Pancreas (tissue), 10 donors: ENCODE data around the gene MRE11. TPM values are rescaled to one million over a fixed set of nuclear protein-coding genes. Genes with fewer than 3 reads are reported as not detected.
A peak's percentile ranks its signal among the peaks of the same experiment; 100 is the strongest.

Experiments
- ATAC-seq, 4 donors: fragments of 200-7000 bp; cut with Tn5 transposase; one replicate each; pipeline versions ENCODE4 v1.8.0 to v1.9.1; 2020; ENCODE audit warnings: mild to moderate bottlenecking in 4 of 4, moderate library complexity in 4 of 4
- DNase-seq, 6 donors: peaks; one replicate each; pipeline ENCODE4 v3.0.0-alpha.2; 2020
- FAIRE-seq: peaks from 2 replicates; lab custom pipeline; 2012; peaks lifted over from hg19 to GRCh38; lab: Jason Lieb, UNC
- H3K27ac ChIP-seq, 4 donors: fragments of 200-600 bp; sonication (generic); 1 replicate in 3 of 4; 2 replicates in 1 of 4; pipeline versions ENCODE4 v1.5.0 to v1.8.0; 2020
- H3K27me3 ChIP-seq, 4 donors: fragments of 200-600 bp; one replicate each; pipeline ENCODE4 v1.8.0; 2021
- H3K36me3 ChIP-seq, 3 donors: fragments of 200-600 bp; sonication (generic) in 1 of 3; one replicate each; pipeline versions ENCODE4 v1.5.0 to v1.8.0; 2020 to 2021
- H3K4me1 ChIP-seq, 3 donors: fragments of 200-600 bp; one replicate each; pipeline ENCODE4 v1.8.0; 2021
- H3K4me3 ChIP-seq, 4 donors: fragments of 200-600 bp; sonication (generic) in 2 of 4; one replicate each; pipeline versions ENCODE4 v1.5.0 to v1.8.0; 2020 to 2021
- H3K9me3 ChIP-seq, 4 donors: fragments of 200-600 bp; one replicate each; pipeline ENCODE4 v1.8.0; 2021
- CTCF ChIP-seq, 4 donors: fragments of 200-600 bp; sonication (generic) in 3 of 4; IDR thresholded peaks; one replicate each; pipeline versions ENCODE4 v1.5.0 to v1.8.0; 2021; ENCODE audit warnings: antibody characterized with exemption in 4 of 4
- WGBS, 2 donors: extraction: QIAGEN DNeasy Blood & Tissue Kit; methylation state at CpG; one replicate each; pipeline ENCODE4 v1.1.7; 2013; 5-methylcytosine and 5-hydroxymethylcytosine counted together
- intact Hi-C, 3 donors: fragments of 100-400 bp; cut with DNase I; formaldehyde crosslinking; loops; one replicate each; pipeline versions ENCODE4 v1.11.1 to v1.14.2; 2022
- polyA plus RNA-seq, 2 donors: library from polyadenylated mRNA; stranded (reverse); fragments of 200-250 nt; gene quantifications; one replicate each; pipeline ENCODE4 v1.2.3, GENCODE V29; 2013
- total RNA-seq, 6 donors: library from RNA; stranded (reverse); fragmentation: NEBNext Ultra II Directional in 4 of 6; extraction: Animal tissue kit (Norgen Biotek cat#: 25700) in 4 of 6; gene quantifications; one replicate each; pipeline versions ENCODE4 v1.2.1 to v1.2.4, GENCODE V29; 2021 to 2023
- donor health status: healthy with polysubstance abuse.
- donor health status: DM: no; HTN: no; CAD: no; lungs with moderate emphysema.
- donor health status: DM: no; HTN: no; CAD: no.
- donor health status: control.
- donor health status: control.
- donor health status: Bipolar disorder and iron deficiency.
- donor health status: DM: yes; HTN: yes; CAD: no.
- donor health status: DM: no; HTN: no; CAD: no.
- donor health status: DM: no; HTN: no; CAD: no.
- donor health status: DM: yes; HTN: yes; CAD: no.

Gene MRE11
- total and polyA plus RNA-seq, 8 donors = 4.2 to 13.4 (median 8.6) TPM

- DNase-seq (no peak), ATAC-seq (peak in 1 of 4 donors; percentile 35), FAIRE-seq (no peak)
- WGBS, 2 donors = 94 to 99% methylated on average over 3 of the region's 3 CpGs
- H3K4me1 ChIP-seq = peaks cover 0 to 11% (median 5%) of the 10 kb centered on the region in 3 donors
- no peaks in the 10 kb centered on the region for H3K9me3 ChIP-seq
- H3K4me3 ChIP-seq = no peak overlapping the region
- intact Hi-C loops = no loop called here
- no peak overlapping the region for H3K27ac ChIP-seq
- H3K36me3 ChIP-seq = peaks cover 0 to 5% (median 0%) of the 10 kb centered on the region in 3 donors
- no peaks in the 10 kb centered on the region for H3K27me3 ChIP-seq
- TF ChIP-seq CTCF (IDR thresholded peaks at IDR 0.05) = no peak
Observed at GRCh38 chr11:94472916-94473799, 20.5 kb downstream of the MRE11 start.

DNA sequence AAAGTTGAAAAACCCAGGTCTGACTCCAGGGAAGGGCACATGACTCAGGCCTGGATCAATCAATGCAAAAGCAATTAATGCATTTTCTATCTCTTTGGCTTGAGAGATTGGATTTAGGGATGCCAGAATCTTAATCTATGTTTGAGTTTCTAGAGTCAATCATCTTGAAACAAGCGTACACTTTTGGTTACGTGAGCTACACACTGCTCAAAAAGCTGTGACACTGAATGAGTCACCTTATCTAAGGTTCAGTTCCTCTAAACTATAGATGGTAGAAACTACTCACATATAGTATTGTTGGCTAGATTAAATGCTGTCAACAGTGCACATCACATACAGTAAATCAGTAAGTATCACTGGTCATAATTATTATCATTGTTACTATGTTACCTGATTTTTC is 24.2 kb downstream of the MRE11 start:
- Histone ChIP-seq H3K27me3 (no peaks in the 10 kb centered on the region), H3K4me1 (peaks cover 0 to 17% (median 5%) of the 10 kb centered on the region in 3 donors), H3K36me3 (peaks cover 0 to 5% (median 0%) of the 10 kb centered on the region in 3 donors), H3K9me3 (no peaks in the 10 kb centered on the region), H3K27ac (no peak overlapping the region), H3K4me3 (no peak overlapping the region)
- DNase-seq = no peak
- WGBS, 2 donors = 44 to 49% methylated on average over 2 of the region's 2 CpGs
- peak in 2 of 4 donors; percentile 29 to 37 for ATAC-seq
- FAIRE-seq = no peak
- intact Hi-C loops = no loop called here
- TF ChIP-seq CTCF (IDR thresholded peaks at IDR 0.05) = no peak

DNA sequence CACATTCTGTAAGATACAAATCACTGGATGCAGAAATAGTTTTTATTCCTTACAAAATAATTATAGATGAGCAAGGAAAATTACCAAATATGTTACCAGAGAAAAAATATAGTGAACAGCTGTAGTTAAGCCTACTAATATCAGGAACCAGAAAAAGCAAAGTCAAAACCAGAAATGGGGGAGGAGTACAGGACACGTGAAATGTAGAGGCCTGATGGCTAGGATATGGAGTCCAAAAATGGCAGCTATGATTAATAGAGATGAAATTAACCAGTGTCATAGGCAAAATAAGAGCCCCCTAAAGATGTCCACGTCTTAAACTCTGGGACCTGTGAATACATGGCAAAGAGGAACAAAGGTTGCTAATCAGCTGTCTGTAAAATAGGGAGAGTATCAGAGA is 34.1 kb downstream of the MRE11 start:
- Histone ChIP-seq H3K4me1 (no peaks in the 10 kb centered on the region), H3K36me3 (peaks cover 0 to 4% (median 0%) of the 10 kb centered on the region in 3 donors), H3K27me3 (no peaks in the 10 kb centered on the region), H3K9me3 (no peaks in the 10 kb centered on the region), H3K27ac (no peak overlapping the region), H3K4me3 (no peak overlapping the region)
- FAIRE-seq (no peak), ATAC-seq (no peak), DNase-seq (no peak)
- intact Hi-C loops = no loop called here
- WGBS, 2 donors = 89 to 95% methylated on average over 2 of the region's 2 CpGs
- no peak for TF ChIP-seq CTCF (IDR thresholded peaks at IDR 0.05)

- FAIRE-seq (no peak), ATAC-seq (no peak), DNase-seq (no peak)
- WGBS, 2 donors = 86 to 87% methylated on average over 4 of the region's 4 CpGs
- Histone ChIP-seq H3K27ac (no peak overlapping the region), H3K27me3 (no peaks in the 10 kb centered on the region), H3K4me1 (no peaks in the 10 kb centered on the region), H3K4me3 (no peak overlapping the region), H3K36me3 (peaks cover 0 to 4% (median 0%) of the 10 kb centered on the region in 3 donors), H3K9me3 (no peaks in the 10 kb centered on the region)
- intact Hi-C loops = no loop called here
- no peak for TF ChIP-seq CTCF (IDR thresholded peaks at IDR 0.05)
Observed at GRCh38 chr11:94457118-94458029, 36.3 kb downstream of the MRE11 start.
